ENCODE results near the gene GFAP.

DNA sequence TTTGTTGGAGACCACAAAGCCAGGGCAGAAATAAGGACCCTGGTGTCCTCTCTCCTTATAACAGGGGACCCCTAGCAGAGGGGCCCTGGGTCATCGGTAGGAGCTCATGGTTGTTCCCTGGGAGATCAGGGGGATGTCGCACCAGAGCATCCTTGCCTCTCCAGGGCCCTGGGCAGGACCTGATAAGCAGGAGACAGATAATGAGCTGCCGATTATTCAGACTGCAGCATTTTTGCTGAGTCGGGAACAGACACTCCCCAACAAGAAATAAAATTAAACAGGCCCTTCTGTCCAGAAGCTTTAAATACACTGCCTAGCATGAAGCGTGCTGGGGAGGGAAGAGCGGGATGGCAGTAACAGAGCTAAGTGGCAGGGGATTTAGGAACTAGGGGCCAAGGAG, 15.4 kb upstream of the GFAP start:
- TF ChIP-seq, protein P1, sequence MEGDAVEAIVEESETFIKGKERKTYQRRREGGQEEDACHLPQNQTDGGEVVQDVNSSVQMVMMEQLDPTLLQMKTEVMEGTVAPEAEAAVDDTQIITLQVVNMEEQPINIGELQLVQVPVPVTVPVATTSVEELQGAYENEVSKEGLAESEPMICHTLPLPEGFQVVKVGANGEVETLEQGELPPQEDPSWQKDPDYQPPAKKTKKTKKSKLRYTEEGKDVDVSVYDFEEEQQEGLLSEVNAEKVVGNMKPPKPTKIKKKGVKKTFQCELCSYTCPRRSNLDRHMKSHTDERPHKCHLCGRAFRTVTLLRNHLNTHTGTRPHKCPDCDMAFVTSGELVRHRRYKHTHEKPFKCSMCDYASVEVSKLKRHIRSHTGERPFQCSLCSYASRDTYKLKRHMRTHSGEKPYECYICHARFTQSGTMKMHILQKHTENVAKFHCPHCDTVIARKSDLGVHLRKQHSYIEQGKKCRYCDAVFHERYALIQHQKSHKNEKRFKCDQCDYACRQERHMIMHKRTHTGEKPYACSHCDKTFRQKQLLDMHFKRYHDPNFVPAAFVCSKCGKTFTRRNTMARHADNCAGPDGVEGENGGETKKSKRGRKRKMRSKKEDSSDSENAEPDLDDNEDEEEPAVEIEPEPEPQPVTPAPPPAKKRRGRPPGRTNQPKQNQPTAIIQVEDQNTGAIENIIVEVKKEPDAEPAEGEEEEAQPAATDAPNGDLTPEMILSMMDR (conservative IDR thresholded peaks at IDR 0.05 in 1 of 2, IDR thresholded peaks at IDR 0.05 in 1 of 2; ENCODE audit: low read depth in 1 of 2, low read length in 2 of 2) = no peak
- TF ChIP-seq EZH2 (IDR thresholded peaks at IDR 0.05; ENCODE audit: low read length, missing control alignments) = no peak
